RCC 7860 (cell line): ENCODE results near the gene OTUD5.
"Not testable (repeated sequence)": the region's sequence is repeated elsewhere in the genome, so short reads cannot be mapped to it uniquely, and the experiment has no call there.

Experiments used
- DNase-seq: peaks from one replicate; pipeline ENCODE4 v3.0.0-alpha.2; 2015; ENCODE audit warnings: low spot score
- FAIRE-seq: peaks from 2 replicates; lab custom pipeline; 2012; peaks lifted over from hg19 to GRCh38; lab: Jason Lieb, UNC

OTUD5 gene

GRCh38 chrX:48891402-48892288 is 65.8 kb downstream of the OTUD5 start:
- peak; percentile 81 for FAIRE-seq
- DNase-seq = peak; percentile 73

GRCh38 chrX:48890934-48891401 is 66.4 kb downstream of the OTUD5 start:
- no peak for FAIRE-seq
- no peak for DNase-seq

- no peak for FAIRE-seq
Measured at GRCh38 chrX:48890296-48890925, 67.0 kb downstream of the OTUD5 start.

GRCh38 chrX:48886586-48886985 is 70.8 kb downstream of the OTUD5 start:
- FAIRE-seq, DNase-seq: not testable (repeated sequence)

More at GRCh38 chrX:48890296-48890925, 67.0 kb downstream of the OTUD5 start:
- no peak for DNase-seq

GRCh38 chrX:48883729-48884128 is 73.7 kb downstream of the OTUD5 start:
- DNase-seq (no peak), FAIRE-seq (no peak)

GRCh38 chrX:48876944-48877343 is 80.5 kb downstream of the OTUD5 start:
- not testable (repeated sequence) for DNase-seq, FAIRE-seq
